ENCODE measurements around the gene CCDC88C. TPM values are rescaled to one million over a fixed set of nuclear protein-coding genes. Genes with fewer than 3 reads are reported as not detected.
A peak's percentile ranks its signal among the peaks of the same experiment; 100 is the strongest.

CCDC88C gene
- total RNA-seq, 1 experiment from 2014 or later: 21.3 TPM

DNA sequence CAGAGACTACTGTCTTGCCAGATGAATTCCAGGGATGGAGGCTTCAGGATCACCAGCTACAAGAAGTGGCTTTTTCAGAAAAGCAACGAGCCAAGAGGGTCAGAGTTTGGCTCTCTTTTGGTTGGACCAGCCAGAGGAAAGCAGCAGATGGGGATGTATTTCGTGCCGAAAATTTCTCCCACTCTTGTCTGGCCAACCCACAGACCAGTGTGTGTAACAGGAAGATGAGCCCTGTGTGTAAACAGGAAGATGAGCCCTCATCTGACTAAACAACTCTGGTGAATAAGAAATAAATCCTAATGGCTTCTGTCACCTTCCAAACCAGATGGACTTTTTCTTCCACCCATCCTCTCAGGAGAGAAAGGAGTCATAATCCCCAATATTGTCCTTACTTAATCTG, 186.2 kb downstream of the CCDC88C start:
- DNase-seq (ENCODE audit: low read depth, low spot score) (no peak), ATAC-seq (no peak)
- in situ Hi-C loops (cut with HindIII; ENCODE audit: low pct_unique_long_range_greater_than_20kb, low sequenced_read_pairs): no loop called here
- H3K27me3 ChIP-seq (ENCODE audit: control insufficient read depth, insufficient read depth, low read length): no peaks in the 10 kb centered on the region
- no peaks in the 10 kb centered on the region for H3K9me3 ChIP-seq (ENCODE audit: control insufficient read depth, insufficient read depth, low read depth, low read length)
- BruUV-seq (replicated peaks): no TSS peak
- ChIA-PET POLR2A (no interaction called here), CTCF (no interaction called here)
- no peaks in the 10 kb centered on the region for H3K4me1 ChIP-seq (ENCODE audit: control insufficient read depth, insufficient read depth, low read length)
- H3K36me3 ChIP-seq (ENCODE audit: control insufficient read depth, insufficient read depth, low read length): no peaks in the 10 kb centered on the region
- no peak overlapping the region for H3K4me3 ChIP-seq (ENCODE audit: low read depth in 2 of 2, low read length in 2 of 2)
- TF ChIP-seq SIN3A (IDR thresholded peaks at IDR 0.05; ENCODE audit: borderline replicate concordance, insufficient read depth, low read depth, low read length): no peak
- H3K27ac ChIP-seq (ENCODE audit: low read length): no peak overlapping the region
- intact Hi-C loops (cut with micrococcal nuclease; ENCODE audit: unreplicated experiment): no loop called here

DNA sequence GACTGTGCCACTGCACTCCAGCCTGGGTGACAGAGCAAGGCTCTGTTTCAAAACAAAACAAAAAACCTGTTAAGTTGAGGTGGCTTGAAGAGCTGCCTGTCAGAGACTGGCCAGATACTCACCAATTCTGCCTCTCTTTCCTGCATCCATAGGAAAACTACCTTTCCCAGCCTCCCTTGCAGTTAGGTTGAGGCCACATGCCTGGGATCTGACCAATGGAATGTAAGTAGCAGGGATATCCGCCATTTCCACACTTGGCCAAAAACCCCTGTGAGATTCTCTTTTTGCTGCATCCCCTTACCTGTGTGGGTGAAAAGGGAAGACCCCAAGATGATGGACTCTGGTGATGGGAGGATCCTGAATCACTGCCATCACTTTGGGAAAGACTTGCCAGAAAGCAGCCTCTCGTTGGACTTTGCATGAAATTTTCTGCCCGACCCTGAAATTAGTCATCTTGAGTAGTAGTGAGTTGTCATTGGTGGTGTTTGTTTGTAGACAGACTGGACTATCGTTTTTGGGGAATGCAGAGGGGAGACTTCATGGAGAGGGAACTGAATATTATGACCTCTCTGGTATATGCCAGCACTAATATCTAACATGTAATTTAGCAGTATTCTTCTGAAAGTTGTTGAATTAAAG, 187.1 kb downstream of the CCDC88C start:
- in situ Hi-C loops (cut with HindIII; ENCODE audit: low pct_unique_long_range_greater_than_20kb, low sequenced_read_pairs): no loop called here
- TF ChIP-seq, protein P1, sequence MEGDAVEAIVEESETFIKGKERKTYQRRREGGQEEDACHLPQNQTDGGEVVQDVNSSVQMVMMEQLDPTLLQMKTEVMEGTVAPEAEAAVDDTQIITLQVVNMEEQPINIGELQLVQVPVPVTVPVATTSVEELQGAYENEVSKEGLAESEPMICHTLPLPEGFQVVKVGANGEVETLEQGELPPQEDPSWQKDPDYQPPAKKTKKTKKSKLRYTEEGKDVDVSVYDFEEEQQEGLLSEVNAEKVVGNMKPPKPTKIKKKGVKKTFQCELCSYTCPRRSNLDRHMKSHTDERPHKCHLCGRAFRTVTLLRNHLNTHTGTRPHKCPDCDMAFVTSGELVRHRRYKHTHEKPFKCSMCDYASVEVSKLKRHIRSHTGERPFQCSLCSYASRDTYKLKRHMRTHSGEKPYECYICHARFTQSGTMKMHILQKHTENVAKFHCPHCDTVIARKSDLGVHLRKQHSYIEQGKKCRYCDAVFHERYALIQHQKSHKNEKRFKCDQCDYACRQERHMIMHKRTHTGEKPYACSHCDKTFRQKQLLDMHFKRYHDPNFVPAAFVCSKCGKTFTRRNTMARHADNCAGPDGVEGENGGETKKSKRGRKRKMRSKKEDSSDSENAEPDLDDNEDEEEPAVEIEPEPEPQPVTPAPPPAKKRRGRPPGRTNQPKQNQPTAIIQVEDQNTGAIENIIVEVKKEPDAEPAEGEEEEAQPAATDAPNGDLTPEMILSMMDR (IDR thresholded peaks at IDR 0.05): no peak
- TF ChIP-seq POLR2AphosphoS5 (IDR thresholded peaks at IDR 0.05; ENCODE audit: low read depth, low read length): no peak
- TF ChIP-seq TCF7L2 (IDR thresholded peaks at IDR 0.05; ENCODE audit: low read depth, low read length): no peak
- TF ChIP-seq SIN3A (IDR thresholded peaks at IDR 0.05; ENCODE audit: borderline replicate concordance, insufficient read depth, low read depth, low read length): no peak
- TF ChIP-seq, protein P2, sequence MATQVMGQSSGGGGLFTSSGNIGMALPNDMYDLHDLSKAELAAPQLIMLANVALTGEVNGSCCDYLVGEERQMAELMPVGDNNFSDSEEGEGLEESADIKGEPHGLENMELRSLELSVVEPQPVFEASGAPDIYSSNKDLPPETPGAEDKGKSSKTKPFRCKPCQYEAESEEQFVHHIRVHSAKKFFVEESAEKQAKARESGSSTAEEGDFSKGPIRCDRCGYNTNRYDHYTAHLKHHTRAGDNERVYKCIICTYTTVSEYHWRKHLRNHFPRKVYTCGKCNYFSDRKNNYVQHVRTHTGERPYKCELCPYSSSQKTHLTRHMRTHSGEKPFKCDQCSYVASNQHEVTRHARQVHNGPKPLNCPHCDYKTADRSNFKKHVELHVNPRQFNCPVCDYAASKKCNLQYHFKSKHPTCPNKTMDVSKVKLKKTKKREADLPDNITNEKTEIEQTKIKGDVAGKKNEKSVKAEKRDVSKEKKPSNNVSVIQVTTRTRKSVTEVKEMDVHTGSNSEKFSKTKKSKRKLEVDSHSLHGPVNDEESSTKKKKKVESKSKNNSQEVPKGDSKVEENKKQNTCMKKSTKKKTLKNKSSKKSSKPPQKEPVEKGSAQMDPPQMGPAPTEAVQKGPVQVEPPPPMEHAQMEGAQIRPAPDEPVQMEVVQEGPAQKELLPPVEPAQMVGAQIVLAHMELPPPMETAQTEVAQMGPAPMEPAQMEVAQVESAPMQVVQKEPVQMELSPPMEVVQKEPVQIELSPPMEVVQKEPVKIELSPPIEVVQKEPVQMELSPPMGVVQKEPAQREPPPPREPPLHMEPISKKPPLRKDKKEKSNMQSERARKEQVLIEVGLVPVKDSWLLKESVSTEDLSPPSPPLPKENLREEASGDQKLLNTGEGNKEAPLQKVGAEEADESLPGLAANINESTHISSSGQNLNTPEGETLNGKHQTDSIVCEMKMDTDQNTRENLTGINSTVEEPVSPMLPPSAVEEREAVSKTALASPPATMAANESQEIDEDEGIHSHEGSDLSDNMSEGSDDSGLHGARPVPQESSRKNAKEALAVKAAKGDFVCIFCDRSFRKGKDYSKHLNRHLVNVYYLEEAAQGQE (IDR thresholded peaks at IDR 0.05; ENCODE audit: insufficient read depth in 1 of 2, low read depth in 2 of 2, low read length in 1 of 2): no peak
- Histone ChIP-seq H3K27ac (ENCODE audit: low read length) (no peak overlapping the region), H3K4me1 (ENCODE audit: control insufficient read depth, insufficient read depth, low read length) (no peaks in the 10 kb centered on the region), H3K36me3 (ENCODE audit: control insufficient read depth, insufficient read depth, low read length) (no peaks in the 10 kb centered on the region), H3K27me3 (ENCODE audit: control insufficient read depth, insufficient read depth, low read length) (no peaks in the 10 kb centered on the region), H3K9me3 (ENCODE audit: control insufficient read depth, insufficient read depth, low read depth, low read length) (no peaks in the 10 kb centered on the region), H3K4me3 (ENCODE audit: low read depth in 2 of 2, low read length in 2 of 2) (peak overlapping the region in 1 of 2 experiments; percentile 26; a peak in 1 of 4 replicates)
- intact Hi-C loops (cut with micrococcal nuclease; ENCODE audit: unreplicated experiment): no loop called here
- DNase-seq (ENCODE audit: low read depth, low spot score) (no peak), ATAC-seq (peak; percentile 76; the same call in 1 of the 2 replicates)
- BruUV-seq (replicated peaks): no TSS peak
- ChIA-PET POLR2A (no interaction called here), CTCF (no interaction called here)

DNA sequence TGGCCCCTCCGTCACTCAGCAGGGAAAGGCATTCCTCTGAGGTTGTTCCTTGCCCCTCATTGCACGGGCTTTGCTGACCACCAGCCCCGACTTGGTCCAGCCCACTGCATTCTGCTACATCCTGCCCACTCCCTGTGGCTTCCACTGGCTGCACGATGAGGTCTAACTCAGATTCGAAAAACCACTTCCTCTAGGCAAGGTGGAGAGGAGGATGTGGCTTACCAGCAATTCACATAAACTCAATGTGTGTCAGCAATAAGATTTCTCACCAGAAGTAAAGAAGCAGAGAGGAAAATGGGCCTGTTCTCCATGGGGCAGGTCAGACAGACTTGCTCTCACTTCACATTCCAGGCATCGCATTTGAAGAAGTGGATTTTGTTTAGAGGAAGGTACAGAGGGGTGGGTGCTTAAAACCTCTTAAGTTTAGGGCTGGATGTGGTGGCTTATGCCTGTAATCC, 187.8 kb downstream of the CCDC88C start:
- Histone ChIP-seq H3K9me3 (ENCODE audit: control insufficient read depth, insufficient read depth, low read depth, low read length) (no peaks in the 10 kb centered on the region), H3K4me1 (ENCODE audit: control insufficient read depth, insufficient read depth, low read length) (no peaks in the 10 kb centered on the region), H3K27ac (ENCODE audit: low read length) (no peak overlapping the region), H3K36me3 (ENCODE audit: control insufficient read depth, insufficient read depth, low read length) (no peaks in the 10 kb centered on the region), H3K4me3 (ENCODE audit: low read depth in 2 of 2, low read length in 2 of 2) (no peak overlapping the region), H3K27me3 (ENCODE audit: control insufficient read depth, insufficient read depth, low read length) (no peaks in the 10 kb centered on the region)
- CTCF ChIA-PET: no interaction called here
- TF ChIP-seq POLR2AphosphoS5 (IDR thresholded peaks at IDR 0.05; ENCODE audit: low read depth, low read length) (no peak), SIN3A (IDR thresholded peaks at IDR 0.05; ENCODE audit: borderline replicate concordance, insufficient read depth, low read depth, low read length) (no peak), TCF7L2 (IDR thresholded peaks at IDR 0.05; ENCODE audit: low read depth, low read length) (no peak)
- TF ChIP-seq, protein P2 (IDR thresholded peaks at IDR 0.05; ENCODE audit: insufficient read depth in 1 of 2, low read depth in 2 of 2, low read length in 1 of 2): no peak
- TF ChIP-seq, protein P1 (IDR thresholded peaks at IDR 0.05): no peak
- intact Hi-C loops (cut with micrococcal nuclease; ENCODE audit: unreplicated experiment): no loop called here
- POLR2A ChIA-PET: no interaction called here
- no peak for DNase-seq (ENCODE audit: low read depth, low spot score)
- BruUV-seq (replicated peaks): no TSS peak
- no peak for ATAC-seq
- in situ Hi-C loops (cut with HindIII; ENCODE audit: low pct_unique_long_range_greater_than_20kb, low sequenced_read_pairs): no loop called here
